Smooth muscle cell (in vitro differentiated cells): ENCODE results near the gene NFKB1. TPM values are rescaled to one million over a fixed set of nuclear protein-coding genes. Genes with fewer than 3 reads are reported as not detected.
A peak's percentile ranks its signal among the peaks of the same experiment; 100 is the strongest.

Experiments
- DNase-seq: peaks from one replicate; lab custom pipeline; 2025; ENCODE audit not compliant: unreplicated experiment; lab: John Stamatoyannopoulos, UW
- H2AFZ ChIP-seq: fragments of 200-600 bp; sonication (generic); 2 replicates; pipeline ENCODE4 v1.6.0; 2016; ENCODE audit warnings: antibody characterized with exemption, low read depth, mild to moderate bottlenecking
- H3F3A ChIP-seq: fragments of 200-600 bp; sonication (generic); 2 replicates; pipeline ENCODE4 v1.6.0; 2017; ENCODE audit warnings: antibody characterized with exemption, low read depth
- H3K27ac ChIP-seq: fragments of 200-600 bp; sonication (generic); 2 replicates; pipeline ENCODE4 v1.5.1; 2016; ENCODE audit warnings: low read depth, mild to moderate bottlenecking
- H3K27me3 ChIP-seq: fragments of 200-600 bp; sonication (generic); 2 replicates; pipeline ENCODE4 v1.6.1; 2016; ENCODE audit warnings: low read depth, mild to moderate bottlenecking
- H3K36me3 ChIP-seq: fragments of 200-600 bp; sonication (generic); 2 replicates; pipeline ENCODE4 v1.5.1; 2016; ENCODE audit warnings: low read depth
- H3K4me1 ChIP-seq: fragments of 200-600 bp; sonication (generic); 2 replicates; pipeline ENCODE4 v1.5.1; 2016; ENCODE audit warnings: low read depth
- H3K4me2 ChIP-seq: fragments of 200-600 bp; sonication (generic); 2 replicates; pipeline ENCODE4 v1.6.0; 2016; ENCODE audit warnings: mild to moderate bottlenecking
- H3K4me3 ChIP-seq: fragments of 200-600 bp; sonication (generic); 2 replicates; pipeline ENCODE4 v1.5.1; 2016; ENCODE audit warnings: mild to moderate bottlenecking
- H3K79me2 ChIP-seq: fragments of 200-600 bp; sonication (generic); 2 replicates; pipeline ENCODE4 v1.6.0; 2016; ENCODE audit warnings: low read depth, mild to moderate bottlenecking
- H3K9ac ChIP-seq: fragments of 200-600 bp; sonication (generic); 2 replicates; pipeline ENCODE4 v1.6.0; 2016; ENCODE audit warnings: low read depth
- H3K9me3 ChIP-seq: fragments of 200-600 bp; sonication (generic); replicated peaks from 2 replicates; pipeline ENCODE4 v1.5.1; 2016; ENCODE audit warnings: low read depth
- H4K20me1 ChIP-seq: fragments of 200-600 bp; sonication (generic); 2 replicates; pipeline ENCODE4 v1.6.0; 2016; ENCODE audit warnings: low read depth
- CTCF ChIP-seq: fragments of 200-600 bp; sonication (generic); IDR thresholded peaks from 2 replicates; pipeline ENCODE4 v1.5.1; 2017; ENCODE audit warnings: borderline replicate concordance, mild to moderate bottlenecking, antibody characterized with exemption; ENCODE audit not compliant: insufficient read depth, poor library complexity, severe bottlenecking
- WGBS: methylation state at CpG from one replicate; pipeline ENCODE4 v1.1.7; 2016; ENCODE audit warnings: low lambda C conversion rate; 5-methylcytosine and 5-hydroxymethylcytosine counted together
- polyA plus RNA-seq: library from polyadenylated mRNA; unstranded; fragments of >200 nt; fragmentation: Nextera tagmentation; extraction: Ambion mirVana; gene quantifications from 2 replicates; pipeline ENCODE4 v1.2.1, GENCODE V29; 2016
- total RNA-seq: library from RNA; depleted of rRNA; stranded (reverse); fragments of >200 nt; gene quantifications from 2 replicates; pipeline ENCODE4 v1.2.3, GENCODE V29; 2014

NFKB1 gene
- total and polyA plus RNA-seq, 2 experiments from 2014 or later: 15.6 to 16.1 TPM

- H3K9ac ChIP-seq: no peak overlapping the region
- no peak overlapping the region for H3K4me2 ChIP-seq
- H3K4me1 ChIP-seq: peaks cover 4% of the 10 kb centered on the region
- no peaks in the 10 kb centered on the region for H3F3A ChIP-seq
- no peak for DNase-seq
- H3K9me3 ChIP-seq: no peaks in the 10 kb centered on the region
- peaks cover 14% of the 10 kb centered on the region for H4K20me1 ChIP-seq
- no peak overlapping the region for H2AFZ ChIP-seq
- H3K4me3 ChIP-seq: no peak overlapping the region
- H3K27me3 ChIP-seq: no peaks in the 10 kb centered on the region
- TF ChIP-seq CTCF: peak; percentile 16
- H3K36me3 ChIP-seq: peaks cover 18% of the 10 kb centered on the region
- peaks cover 4% of the 10 kb centered on the region for H3K79me2 ChIP-seq
- 26% methylated on average over 8 of the region's 8 CpGs for WGBS
- no peak overlapping the region for H3K27ac ChIP-seq
Observed at GRCh38 chr4:102578819-102579218, 77.7 kb downstream of the NFKB1 start.

- no peak for TF ChIP-seq CTCF
- H3K27ac ChIP-seq: no peak overlapping the region
- peaks cover 5% of the 10 kb centered on the region for H4K20me1 ChIP-seq
- H3K9ac ChIP-seq: no peak overlapping the region
- H3K9me3 ChIP-seq: no peaks in the 10 kb centered on the region
- peaks cover 4% of the 10 kb centered on the region for H3K4me1 ChIP-seq
- H3K36me3 ChIP-seq: peaks cover 19% of the 10 kb centered on the region
- 98% methylated on average over 2 of the region's 2 CpGs for WGBS
- no peaks in the 10 kb centered on the region for H3K79me2 ChIP-seq
- no peaks in the 10 kb centered on the region for H3F3A ChIP-seq
- DNase-seq: no peak
- H3K27me3 ChIP-seq: no peaks in the 10 kb centered on the region
- no peak overlapping the region for H2AFZ ChIP-seq
- no peak overlapping the region for H3K4me3 ChIP-seq
- no peak overlapping the region for H3K4me2 ChIP-seq
Observed at GRCh38 chr4:102579794-102580462, 78.8 kb downstream of the NFKB1 start.

GRCh38 chr4:102580463-102580842 is 79.3 kb downstream of the NFKB1 start:
- DNase-seq: no peak
- H3F3A ChIP-seq: no peaks in the 10 kb centered on the region
- no peaks in the 10 kb centered on the region for H3K79me2 ChIP-seq
- no peak for TF ChIP-seq CTCF
- H3K4me1 ChIP-seq: peaks cover 4% of the 10 kb centered on the region
- H3K4me3 ChIP-seq: no peak overlapping the region
- H4K20me1 ChIP-seq: peaks cover under 1% of the 10 kb centered on the region
- WGBS: 79% methylated on average over 1 of the region's 1 CpG
- H2AFZ ChIP-seq: no peak overlapping the region
- H3K27me3 ChIP-seq: no peaks in the 10 kb centered on the region
- peaks cover 22% of the 10 kb centered on the region for H3K36me3 ChIP-seq
- no peak overlapping the region for H3K27ac ChIP-seq
- H3K4me2 ChIP-seq: no peak overlapping the region
- H3K9ac ChIP-seq: no peak overlapping the region
- H3K9me3 ChIP-seq: no peaks in the 10 kb centered on the region

GRCh38 chr4:102584091-102584490 is 82.9 kb downstream of the NFKB1 start:
- peaks cover 2% of the 10 kb centered on the region for H3K4me1 ChIP-seq
- no peak overlapping the region for H3K9ac ChIP-seq
- H3K79me2 ChIP-seq: no peaks in the 10 kb centered on the region
- no peak overlapping the region for H2AFZ ChIP-seq
- DNase-seq: no peak
- no peak overlapping the region for H3K4me3 ChIP-seq
- 94% methylated on average over 1 of the region's 1 CpG for WGBS
- H3F3A ChIP-seq: no peaks in the 10 kb centered on the region
- no peaks in the 10 kb centered on the region for H3K27me3 ChIP-seq
- H3K4me2 ChIP-seq: no peak overlapping the region
- H3K27ac ChIP-seq: no peak overlapping the region
- TF ChIP-seq CTCF: no peak
- no peaks in the 10 kb centered on the region for H3K9me3 ChIP-seq
- no peaks in the 10 kb centered on the region for H4K20me1 ChIP-seq
- peaks cover 26% of the 10 kb centered on the region for H3K36me3 ChIP-seq
